Endometrium (tissue), 2 donors: Measurements from ENCODE around the gene RNASE7.

ENCODE experiments used
- FAIRE-seq: peaks from 2 replicates; lab custom pipeline; 2012; peaks lifted over from hg19 to GRCh38; lab: Jason Lieb, UNC
- donor health status: control.
- donor health status: control.

The RNASE7 gene

DNA sequence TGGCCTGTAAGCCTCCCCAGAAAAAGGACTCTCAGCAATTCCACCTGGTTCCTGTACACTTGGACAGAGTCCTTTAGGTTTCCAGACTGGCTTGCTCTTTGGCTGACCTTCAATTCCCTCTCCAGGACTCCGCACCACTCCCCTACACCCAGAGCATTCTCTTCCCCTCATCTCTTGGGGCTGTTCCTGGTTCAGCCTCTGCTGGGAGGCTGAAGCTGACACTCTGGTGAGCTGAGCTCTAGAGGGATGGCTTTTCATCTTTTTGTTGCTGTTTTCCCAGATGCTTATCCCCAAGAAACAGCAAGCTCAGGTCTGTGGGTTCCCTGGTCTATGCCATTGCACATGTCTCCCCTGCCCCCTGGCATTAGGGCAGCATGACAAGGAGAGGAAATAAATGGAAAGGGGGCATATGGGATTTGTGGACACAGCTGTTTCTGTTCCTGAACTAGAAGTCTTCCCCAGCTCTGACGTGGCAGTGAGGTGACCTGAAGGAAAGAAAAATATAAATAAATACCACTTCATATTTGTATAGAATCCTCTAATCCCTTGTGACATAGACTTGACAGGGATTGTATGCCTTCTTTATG lies 1.3 kb downstream of the RNASE7 start:
- no peak for FAIRE-seq

DNA sequence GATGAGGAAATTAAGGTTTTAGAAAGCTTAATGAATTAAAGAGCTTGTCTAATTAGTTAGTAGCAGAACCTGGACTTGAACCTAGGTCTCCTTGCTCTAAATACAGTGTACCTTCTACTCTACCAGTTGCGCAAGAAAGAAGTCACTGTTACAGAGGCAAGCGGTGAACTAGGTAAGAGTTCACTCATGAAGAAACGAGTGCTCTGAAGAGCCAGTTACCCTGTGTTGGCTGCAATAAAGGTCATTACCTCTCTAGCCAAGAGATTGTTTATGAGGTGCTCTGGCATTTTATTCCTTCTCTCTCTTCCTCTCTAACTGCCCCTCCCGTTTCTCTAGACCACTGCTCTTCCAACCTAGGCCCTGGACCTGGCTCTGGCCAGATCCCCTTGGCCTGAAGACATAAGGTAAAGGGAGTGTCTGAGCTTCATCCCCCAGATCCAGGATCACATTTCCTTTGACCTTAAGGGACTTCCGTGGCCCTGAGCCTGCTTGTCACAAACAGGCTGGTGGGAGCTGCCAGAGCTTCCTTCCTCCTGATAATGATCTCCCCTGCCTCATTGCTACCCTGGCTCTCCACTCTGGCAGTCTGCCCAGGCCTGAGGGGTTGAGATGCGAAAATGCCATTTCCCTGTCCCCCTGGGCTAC lies 1.9 kb downstream of the RNASE7 start:
- FAIRE-seq = no peak

DNA sequence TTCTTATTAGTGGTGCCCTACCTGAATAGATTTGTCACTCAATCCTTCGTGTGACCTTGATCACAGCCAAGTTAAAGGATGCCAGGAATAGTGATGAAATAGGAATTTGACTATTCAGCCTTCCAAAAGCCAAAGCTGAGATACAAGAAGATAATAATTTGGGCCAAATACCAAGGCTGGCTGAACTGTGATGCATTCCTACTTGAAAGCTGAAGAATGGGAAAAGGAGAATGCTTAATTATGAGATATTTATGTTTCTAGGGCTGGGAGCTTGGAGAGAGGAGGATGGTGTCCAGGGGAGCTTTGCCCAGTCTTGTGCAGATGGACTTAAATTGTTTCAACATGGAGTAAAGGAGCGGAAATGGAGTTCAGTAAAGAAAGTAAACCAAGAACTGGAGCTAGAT lies 5.2 kb downstream of the RNASE7 start:
- no peak for FAIRE-seq

DNA sequence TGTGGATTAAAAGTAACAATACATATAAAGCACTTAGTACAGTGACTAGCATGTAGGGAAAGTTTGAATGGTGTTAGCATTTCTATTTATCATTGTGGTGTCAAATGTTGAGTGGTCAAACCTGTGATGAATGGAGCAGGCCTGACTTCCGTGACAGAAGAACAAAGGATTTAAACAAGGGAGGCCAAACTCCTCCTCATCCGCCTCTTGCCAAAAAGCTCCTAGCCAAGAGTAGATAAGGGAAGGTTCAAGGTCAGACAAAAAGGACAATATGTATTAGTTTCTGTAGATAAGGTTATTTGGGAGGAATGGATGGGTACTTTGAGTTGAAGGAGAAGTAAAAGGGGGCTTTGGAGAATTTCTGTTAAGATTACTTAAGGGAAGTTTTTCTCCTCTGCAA lies 6.5 kb downstream of the RNASE7 start:
- FAIRE-seq = no peak

DNA sequence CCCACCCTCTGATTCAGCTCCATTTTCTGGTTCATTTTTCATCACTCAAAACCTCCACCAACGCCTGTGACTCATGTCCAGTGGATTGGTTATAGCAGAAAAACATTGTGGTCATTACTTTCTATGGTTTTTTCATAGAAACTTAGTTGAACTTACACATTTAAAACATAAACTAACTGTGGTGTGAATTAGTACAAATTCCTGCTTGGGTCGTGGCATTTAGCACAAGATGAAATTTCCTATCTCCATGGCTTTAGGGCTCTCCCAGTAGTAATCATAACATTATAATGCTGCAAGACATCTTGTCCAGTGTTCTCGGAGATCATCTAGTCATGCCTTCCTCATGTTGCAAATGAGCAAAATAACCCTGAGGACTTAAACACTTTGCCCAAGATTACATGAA lies 7.1 kb downstream of the RNASE7 start:
- FAIRE-seq = no peak

DNA sequence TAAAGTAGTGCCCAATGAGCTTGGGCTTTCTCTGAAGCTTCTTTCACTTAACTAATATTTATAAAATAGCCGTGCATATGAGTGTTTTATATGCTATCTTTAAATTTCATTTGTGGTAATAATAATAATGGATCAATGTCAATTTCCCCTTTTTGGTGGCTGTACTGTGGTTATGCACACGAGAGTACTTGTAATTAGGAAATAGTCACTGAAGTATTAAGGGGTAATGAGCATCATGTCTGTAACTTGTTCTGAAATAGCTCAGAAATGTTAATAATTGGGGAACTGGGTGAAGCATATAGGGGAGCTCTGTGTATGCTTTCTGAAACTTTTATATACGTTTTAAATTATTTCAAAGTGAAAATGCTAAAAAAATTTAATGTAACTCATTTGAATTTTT lies 8.4 kb downstream of the RNASE7 start:
- no peak for FAIRE-seq

DNA sequence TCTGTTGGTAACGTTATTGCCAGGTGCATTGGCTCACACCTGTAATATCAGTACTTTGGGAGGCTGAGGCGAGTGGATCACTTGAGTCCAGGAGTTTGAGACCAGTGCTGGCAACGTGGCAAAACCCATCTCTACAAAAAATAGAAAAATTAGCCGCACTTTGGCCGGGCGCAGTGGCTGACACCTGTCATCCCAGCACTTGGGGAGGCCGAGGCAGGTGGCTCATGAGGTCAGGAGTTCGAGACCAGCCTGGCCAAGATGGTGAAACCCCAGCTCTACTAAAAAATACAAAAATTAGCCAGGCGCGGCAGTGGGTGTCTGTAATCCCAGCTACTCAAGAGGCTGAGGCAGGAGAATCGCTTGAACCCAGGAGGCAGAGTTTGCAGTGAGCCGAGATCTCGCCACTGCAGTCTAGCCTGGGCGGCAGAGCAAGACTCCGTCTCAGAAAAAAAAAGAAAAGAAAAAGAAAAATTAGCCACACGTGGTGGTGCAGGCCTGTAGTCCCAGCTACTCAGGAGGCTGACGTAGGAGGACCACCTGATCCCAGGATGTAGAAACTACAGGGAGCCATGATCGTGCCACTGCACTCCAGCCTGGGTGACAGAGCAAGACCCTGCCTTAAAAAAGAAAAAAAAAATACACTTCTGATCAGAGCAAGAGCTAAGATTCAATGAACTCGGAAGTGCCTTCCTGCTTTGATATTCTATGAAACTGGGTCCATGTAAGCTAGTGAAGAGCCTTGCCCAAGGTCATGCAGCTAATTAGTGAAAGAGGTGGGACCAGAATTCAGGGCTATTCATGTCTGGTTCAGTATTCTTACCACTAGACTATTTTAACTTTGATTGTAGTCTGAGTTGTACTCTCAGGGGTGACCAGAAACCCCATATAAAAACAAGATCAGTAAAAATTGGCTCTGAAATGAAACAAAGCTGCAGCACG lies 11.3 kb downstream of the RNASE7 start:
- no peak for FAIRE-seq

GRCh38 chr14:21054123-21054767 lies 12.1 kb downstream of the RNASE7 start:
- FAIRE-seq = no peak

- FAIRE-seq = no peak
Measured at GRCh38 chr14:21054768-21055145, 12.6 kb downstream of the RNASE7 start.

DNA sequence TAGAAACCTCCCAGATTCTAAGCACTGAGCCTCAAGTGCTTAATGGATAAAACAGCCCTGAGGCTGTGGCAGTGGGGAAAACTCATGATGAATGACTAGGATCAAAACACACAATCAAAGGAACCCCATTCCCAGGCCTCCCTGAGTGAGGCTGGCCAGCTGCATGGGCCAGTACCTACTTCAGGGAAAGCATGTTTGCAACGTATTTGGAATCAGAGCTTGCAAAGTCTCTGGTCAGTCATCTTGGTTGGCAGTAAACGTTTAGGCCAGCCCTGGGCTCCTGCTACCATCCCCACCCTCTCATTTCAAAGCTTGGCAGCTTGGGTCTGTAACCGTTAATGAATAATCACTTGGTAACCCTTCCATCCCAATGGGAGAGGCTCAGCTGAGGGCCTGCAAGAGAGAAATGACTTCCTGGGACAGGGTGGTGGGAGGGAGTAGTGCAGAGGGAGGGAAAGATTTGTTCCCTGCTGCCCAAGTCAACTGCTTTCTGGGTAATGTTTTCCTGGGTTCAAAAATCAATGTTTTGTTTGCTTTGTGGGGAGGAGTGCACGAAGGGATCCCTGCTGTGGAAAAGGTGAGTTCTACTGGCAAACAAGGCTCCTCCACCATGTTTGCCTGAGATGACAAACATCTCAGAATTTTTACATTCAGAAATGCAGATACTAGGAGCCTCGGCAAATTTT lies 13.4 kb downstream of the RNASE7 start:
- FAIRE-seq = no peak

DNA sequence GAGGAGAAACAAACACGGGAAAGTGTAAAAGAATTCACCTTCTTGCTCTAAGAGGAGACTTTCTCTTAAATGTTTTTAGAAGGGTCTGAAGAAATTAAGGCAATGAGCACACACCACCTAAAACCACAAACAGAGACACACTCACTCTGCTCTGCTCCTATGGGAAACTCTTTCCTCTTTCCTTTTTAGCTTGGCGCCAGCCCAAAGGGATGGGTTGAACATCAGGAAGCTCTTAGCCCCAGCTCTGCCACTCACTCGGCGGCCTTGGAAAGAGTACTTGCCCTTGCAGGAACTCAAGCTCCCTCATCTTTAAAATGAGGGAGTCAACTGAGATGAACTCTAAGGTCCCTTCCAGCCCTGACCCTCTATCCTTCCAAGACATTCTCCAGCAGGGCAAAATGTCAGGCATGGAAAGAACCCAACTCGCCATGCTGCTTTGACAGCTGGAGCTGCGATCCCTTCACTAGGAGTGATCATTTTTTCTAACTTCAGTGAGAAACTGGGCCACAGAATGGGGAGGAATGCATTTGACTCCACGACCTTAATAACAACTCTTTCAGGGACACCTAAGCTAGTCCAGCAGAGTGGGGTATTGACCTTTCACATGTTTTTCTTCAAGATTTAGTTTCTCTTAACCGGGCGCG lies 14.5 kb downstream of the RNASE7 start:
- FAIRE-seq = no peak

GRCh38 chr14:21057803-21058675 lies 15.9 kb downstream of the RNASE7 start, which contains the start of gene RNASE8:
Gene RNASE8 (plus strand): TSS chr14:21057822. CDS start chr14:21057893, 71 bp downstream.
- FAIRE-seq = no peak

GRCh38 chr14:21058903-21059302 lies 16.7 kb downstream of the RNASE7 start:
- FAIRE-seq = no peak

GRCh38 chr14:21059842-21060613 lies 17.9 kb downstream of the RNASE7 start:
- FAIRE-seq = no peak

DNA sequence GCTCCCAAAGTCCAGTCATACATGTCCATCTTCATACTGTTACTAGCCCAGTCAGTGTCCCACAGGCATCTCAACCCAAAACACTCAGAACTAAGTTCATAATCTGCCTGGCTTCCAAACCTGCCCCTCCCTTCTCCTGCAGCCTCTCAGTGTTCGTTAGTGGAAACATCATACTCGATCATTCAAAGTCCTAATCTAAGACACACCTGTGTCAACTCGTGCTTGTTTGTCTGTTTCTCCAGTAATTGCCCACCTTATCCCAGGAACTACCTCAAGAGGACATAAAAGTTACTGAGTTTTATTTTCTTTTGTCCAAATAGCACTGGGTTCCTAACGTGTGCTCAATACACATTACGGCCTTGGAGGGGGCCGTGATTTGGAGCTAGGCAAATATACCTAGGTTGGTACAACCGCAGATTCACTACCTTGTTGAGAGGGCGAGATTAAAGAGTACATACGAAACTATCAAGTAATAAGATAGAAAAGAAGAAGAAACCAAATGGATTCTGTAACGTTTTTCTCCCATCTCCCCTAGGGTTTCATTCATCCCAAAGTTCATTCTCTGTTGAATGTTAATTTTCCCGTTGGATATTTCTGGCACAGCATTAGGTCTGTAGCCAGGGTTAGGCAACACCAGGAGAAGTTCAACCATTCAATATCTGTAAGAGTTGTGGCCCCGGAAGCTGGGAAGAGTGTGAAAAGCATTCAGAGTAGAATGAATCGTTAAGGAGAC lies 18.6 kb downstream of the RNASE7 start:
- no peak for FAIRE-seq

GRCh38 chr14:21061347-21061668 lies 19.1 kb downstream of the RNASE7 start:
- no peak for FAIRE-seq

GRCh38 chr14:21063479-21063878 lies 21.3 kb downstream of the RNASE7 start:
- no peak for FAIRE-seq

DNA sequence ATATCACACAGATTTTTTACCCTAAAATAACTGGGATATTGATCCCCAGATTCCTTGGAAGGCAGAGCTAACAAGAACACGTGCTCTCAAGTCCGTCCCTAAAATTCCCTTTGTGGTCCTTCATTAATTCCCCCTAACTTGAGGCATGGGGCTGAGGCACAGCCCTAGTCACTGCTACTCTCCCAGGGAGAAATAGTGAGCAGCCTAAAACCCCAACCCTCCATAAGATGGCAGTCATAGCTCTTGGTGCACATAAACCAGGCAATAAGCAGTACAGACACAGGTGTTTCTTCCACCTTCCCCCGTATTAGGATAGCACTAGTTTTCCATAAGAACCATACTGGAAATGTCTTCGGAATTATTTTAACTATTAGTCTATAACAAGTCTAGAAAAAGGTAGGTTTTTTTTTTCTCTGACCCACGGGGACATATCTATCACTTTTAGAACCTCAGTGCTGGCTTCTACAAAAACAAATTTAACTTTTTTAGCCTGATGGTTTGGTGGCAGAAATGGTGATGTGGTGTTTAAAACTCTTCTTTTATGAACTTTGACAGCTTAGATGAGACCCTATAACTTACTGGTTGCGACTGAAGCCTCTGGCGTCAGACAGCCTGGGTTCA lies 24.8 kb downstream of the RNASE7 start:
- FAIRE-seq = no peak
